Iris pigment epithelial cell (primary cell): ENCODE data around the gene AIF1.
"Not testable (repeated sequence)": the region's sequence is repeated elsewhere in the genome, so short reads cannot be mapped to it uniquely, and the experiment has no call there.

Experiments
- DNase-seq: peaks from one replicate; pipeline ENCODE4 v3.0.0-alpha.2; 2011; ENCODE audit warnings: low read depth

The AIF1 gene

GRCh38 chr6:31580807-31581433 lies 34.1 kb upstream of the AIF1 start:
- DNase-seq, result peak; percentile 68

GRCh38 chr6:31581434-31582229 lies 33.4 kb upstream of the AIF1 start:
- DNase-seq, result no peak

- DNase-seq, result no peak
Measured at GRCh38 chr6:31582230-31582643, 32.8 kb upstream of the AIF1 start, which contains the start of gene LTB. Gene LTB (minus strand): TSS chr6:31582424. CDS start chr6:31582417, 7 bp downstream.

DNA sequence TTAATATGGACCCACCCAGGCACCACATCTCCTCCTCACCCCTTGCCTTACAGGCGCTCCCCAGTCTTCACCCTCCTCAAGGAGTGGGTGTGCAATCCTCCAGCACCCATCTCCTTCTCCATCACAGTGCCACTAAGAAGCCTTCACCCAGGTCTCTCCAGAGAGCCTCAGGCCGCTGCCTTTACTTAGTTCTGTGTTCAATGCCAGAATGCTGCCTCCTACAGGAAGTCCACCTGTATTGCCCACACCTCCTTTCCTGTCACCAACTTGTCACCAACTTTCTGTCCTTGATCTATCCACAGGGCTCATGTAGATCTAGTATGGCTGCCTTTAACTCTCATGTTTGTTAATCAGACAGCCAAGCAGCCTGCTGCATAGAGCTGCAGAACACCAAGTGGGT lies 29.5 kb upstream of the AIF1 start:
- no peak for DNase-seq

DNA sequence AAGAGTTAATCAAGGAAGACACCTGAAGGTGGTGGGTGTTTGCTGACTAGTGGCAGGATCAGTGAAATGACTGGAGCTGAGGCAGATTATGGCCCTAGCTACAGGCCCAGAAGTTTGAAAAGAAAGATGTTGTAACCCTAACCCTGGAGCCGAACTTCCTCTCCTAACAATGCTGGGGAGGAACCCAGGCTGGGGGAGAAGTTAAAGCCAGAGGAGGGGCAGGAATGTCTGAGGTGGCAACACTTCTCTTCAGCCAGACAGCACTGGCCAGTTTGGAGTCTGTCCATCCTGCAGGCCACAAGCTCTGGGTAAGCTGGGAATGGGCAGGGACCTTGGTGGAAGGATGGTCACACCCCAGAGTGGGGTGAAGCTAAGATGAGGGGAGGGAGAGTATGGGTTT lies 29.0 kb upstream of the AIF1 start, which contains the start of gene LST1:
Gene LST1 (plus strand): TSS at position 270 of the 400 bp plus-strand sequence. CDS start 1,023 bp downstream, outside the sequence.
- no peak for DNase-seq

- no peak for DNase-seq
Measured at GRCh38 chr6:31586599-31587281, 28.3 kb upstream of the AIF1 start.

GRCh38 chr6:31587791-31588777 lies 26.9 kb upstream of the AIF1 start:
- no peak for DNase-seq

DNA sequence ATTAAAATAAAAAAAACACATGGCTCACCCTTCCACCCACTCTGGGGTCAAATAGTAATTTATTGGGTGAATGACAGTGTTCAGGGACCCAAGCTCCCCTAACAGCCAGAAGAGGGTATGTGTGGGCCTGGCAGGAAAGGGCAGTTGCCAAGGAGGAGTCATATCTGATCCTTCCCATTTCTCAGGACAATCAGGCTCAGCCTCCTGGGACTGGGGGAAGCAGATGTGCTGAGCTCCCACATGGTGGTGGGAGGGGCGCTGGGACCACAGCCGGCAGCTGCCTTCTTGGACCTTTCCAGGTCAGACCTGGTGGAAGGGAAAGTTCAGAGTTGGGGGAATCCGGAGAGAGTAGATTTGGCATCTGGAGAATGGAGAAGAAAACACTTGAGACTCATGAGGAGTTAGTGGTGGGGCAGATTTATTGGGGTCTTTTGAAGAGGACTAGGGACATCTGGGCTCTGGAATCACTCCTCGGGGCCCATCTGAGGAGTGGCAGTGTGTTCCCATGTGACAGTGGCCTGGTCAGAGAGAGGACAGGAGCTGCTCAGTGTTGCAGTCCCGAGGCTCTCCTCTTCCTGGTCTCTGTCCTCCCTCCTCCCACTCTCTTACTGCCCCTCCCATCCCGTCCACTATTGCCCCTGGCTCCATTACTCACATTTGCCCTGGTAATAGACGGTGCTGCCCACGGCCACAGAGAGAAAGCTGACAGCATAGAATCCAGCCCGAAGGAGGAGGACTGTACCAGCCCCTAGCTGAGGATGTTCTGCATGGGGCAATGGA lies 26.0 kb upstream of the AIF1 start:
- no peak for DNase-seq

DNA sequence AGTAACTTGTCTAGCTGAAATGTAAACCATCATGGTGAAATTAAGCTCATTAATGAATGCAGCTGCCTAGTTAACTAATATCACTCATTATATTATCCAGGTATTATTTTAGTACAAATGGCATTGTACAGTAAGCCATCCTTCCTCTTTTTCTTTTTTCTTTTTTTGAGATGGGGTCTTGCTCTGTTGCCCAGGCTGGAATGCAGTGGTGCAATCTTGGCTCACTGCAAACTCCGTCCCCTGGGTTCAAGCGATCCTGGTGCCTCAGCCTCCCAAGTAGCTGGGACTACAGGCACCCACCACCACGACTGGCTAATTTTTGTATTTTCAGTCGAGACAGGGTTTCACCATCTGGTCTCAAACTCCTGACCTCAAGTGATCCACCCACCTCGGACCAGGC lies 24.3 kb upstream of the AIF1 start:
- DNase-seq, result not testable (repeated sequence)

GRCh38 chr6:31592396-31592771 lies 22.6 kb upstream of the AIF1 start:
- no peak for DNase-seq

DNA sequence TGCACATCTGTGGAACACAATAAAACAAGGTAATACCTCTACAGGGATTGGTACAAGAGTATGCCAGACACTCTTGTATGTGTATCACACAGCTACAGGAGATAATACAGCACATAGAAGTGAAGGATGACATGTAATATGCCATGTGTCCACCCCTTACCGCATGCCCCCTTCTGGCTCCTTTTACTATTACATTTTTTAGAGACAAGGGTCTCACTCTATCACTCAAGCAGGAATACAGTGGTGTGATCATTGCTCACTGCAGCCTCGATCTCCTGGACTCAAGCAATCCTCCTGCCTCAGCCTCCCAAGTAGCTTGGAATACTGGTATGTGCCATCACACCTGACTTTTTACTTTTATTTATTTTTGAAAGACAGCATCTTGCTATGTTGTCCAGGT lies 18.0 kb upstream of the AIF1 start:
- DNase-seq, result no peak

- no peak for DNase-seq
Measured at GRCh38 chr6:31607317-31607716, 7.7 kb upstream of the AIF1 start.

- DNase-seq, result no peak
Measured at GRCh38 chr6:31609519-31610406, 5.3 kb upstream of the AIF1 start.

- no peak for DNase-seq
Measured at GRCh38 chr6:31610968-31611367, 4.1 kb upstream of the AIF1 start.

GRCh38 chr6:31614075-31614619 lies 887 bp upstream of the AIF1 start:
- DNase-seq, result no peak

- DNase-seq, result no peak
Measured at GRCh38 chr6:31615748-31616147, 714 bp downstream of the AIF1 start.

GRCh38 chr6:31617010-31617409 lies 2.0 kb downstream of the AIF1 start:
- DNase-seq, result no peak

GRCh38 chr6:31619805-31620585 lies 5.0 kb downstream of the AIF1 start:
- DNase-seq, result peak; percentile 100
